ENCODE measurements around the gene KREMEN2. TPM values are rescaled to one million over a fixed set of nuclear protein-coding genes. Genes with fewer than 3 reads are reported as not detected.

KREMEN2 gene
- polyA plus RNA-seq, 1 donor = 0.66 TPM

DNA sequence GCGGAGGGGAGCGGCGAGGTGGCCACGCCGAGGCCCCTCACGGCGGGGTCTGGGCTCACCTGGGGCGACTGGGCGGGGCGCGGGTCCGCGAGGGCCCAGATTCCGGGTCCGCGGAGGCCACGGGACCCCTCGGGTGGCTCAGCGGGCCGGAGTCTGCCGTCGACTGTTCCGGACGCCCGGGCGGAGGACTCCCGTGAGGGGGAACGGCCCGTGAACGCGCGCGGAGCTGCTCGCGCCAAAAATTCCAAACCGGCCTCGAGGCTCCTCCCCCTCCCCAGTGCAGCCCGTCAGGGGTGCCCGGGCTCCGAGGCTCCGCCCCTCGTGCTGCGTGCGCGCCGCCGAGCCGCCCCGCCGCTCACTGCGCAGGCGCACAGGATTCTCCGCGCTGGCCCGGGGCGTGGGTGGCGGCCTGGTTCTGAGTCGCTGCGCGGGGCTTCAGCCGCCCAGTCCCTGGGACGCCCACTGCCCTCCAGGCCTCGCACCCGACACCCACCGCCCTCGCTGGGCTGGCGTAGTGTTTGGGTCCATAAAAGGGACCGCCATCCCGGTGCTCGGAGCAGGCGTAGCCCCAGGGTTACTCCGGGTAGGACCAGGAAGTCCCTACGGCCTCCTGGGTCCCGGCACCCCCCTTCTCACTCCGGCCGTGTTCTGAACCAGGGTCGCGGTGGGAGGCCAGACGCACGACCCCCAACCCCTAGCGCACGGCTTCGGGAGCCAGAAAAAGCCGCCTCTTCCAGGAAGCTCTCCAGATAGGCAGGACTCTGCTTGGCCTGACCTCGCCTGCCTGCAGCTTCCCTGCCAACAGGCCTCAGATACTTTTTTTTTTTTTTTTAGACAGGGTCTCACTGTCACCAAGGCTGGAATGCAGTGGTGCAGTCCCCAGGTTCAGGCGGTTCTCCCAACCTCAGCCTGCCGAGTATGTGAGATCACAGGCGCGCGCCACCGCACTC, 16.4 kb downstream of the KREMEN2 start, which contains the start of gene PKMYT1:
Gene PKMYT1, minus strand, starts transcription at position 220 of the 950 bp plus-strand sequence. CDS start 789 bp downstream, outside the sequence.
- WGBS (ENCODE audit: insufficient coverage, low lambda C conversion rate) = no CpG with 5 or more reads among the region's 91 CpGs
- no peaks in the 10 kb centered on the region for H3K27me3 ChIP-seq (ENCODE audit: control insufficient read depth, insufficient read depth, low read length)
- peaks cover 5% of the 10 kb centered on the region for H3K4me1 ChIP-seq (ENCODE audit: control insufficient read depth, insufficient read depth, low read length)
- peak; percentile 88 to 90 for DNase-seq
- H3K27ac ChIP-seq (ENCODE audit: low read length) = peak within 1 kb of the TSS; percentile 73
- H3K4me3 ChIP-seq (ENCODE audit: low read length) = peak within 1 kb of the TSS; percentile 96
- H3K9me3 ChIP-seq (ENCODE audit: control insufficient read depth, low read depth, low read length) = peaks cover 1% of the 10 kb centered on the region
- H3K36me3 ChIP-seq (ENCODE audit: control insufficient read depth, insufficient read depth, low read length) = no peaks in the 10 kb centered on the region

GRCh38 chr16:2981177-2981898, 17.3 kb downstream of the KREMEN2 start:
- H3K4me1 ChIP-seq (ENCODE audit: control insufficient read depth, insufficient read depth, low read length) = peaks cover 5% of the 10 kb centered on the region
- 0% methylated on average over 1 of the region's 33 CpGs for WGBS (ENCODE audit: insufficient coverage, low lambda C conversion rate)
- H3K9me3 ChIP-seq (ENCODE audit: control insufficient read depth, low read depth, low read length) = no peaks in the 10 kb centered on the region
- H3K36me3 ChIP-seq (ENCODE audit: control insufficient read depth, insufficient read depth, low read length) = no peaks in the 10 kb centered on the region
- H3K27me3 ChIP-seq (ENCODE audit: control insufficient read depth, insufficient read depth, low read length) = no peaks in the 10 kb centered on the region
- H3K4me3 ChIP-seq (ENCODE audit: low read length) = peak overlapping the region; percentile 96
- H3K27ac ChIP-seq (ENCODE audit: low read length) = no peak overlapping the region
- DNase-seq = peak in 1 of 2 donors; percentile 60

DNA sequence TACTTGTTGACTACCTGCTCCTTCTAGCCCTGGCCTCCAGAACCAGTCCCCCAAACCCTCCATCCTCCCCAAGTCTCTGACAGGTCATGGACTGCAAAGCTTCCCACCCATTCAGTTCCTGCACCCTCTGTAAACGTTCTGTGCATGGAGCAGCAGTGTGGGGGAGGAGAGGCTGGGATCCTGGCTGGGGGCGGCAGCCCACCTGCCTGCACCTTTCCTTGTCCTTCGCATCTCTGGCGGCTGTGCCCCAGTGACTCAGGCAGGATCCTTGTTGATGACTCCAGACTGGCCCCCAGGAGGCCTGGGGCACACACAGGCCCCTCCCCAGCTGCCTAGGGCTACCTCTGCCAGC, 17.8 kb downstream of the KREMEN2 start:
- no CpG with 5 or more reads among the region's 4 CpGs for WGBS (ENCODE audit: insufficient coverage, low lambda C conversion rate)
- Histone ChIP-seq H3K4me3 (ENCODE audit: low read length) (no peak overlapping the region), H3K36me3 (ENCODE audit: control insufficient read depth, insufficient read depth, low read length) (no peaks in the 10 kb centered on the region), H3K27ac (ENCODE audit: low read length) (no peak overlapping the region), H3K27me3 (ENCODE audit: control insufficient read depth, insufficient read depth, low read length) (no peaks in the 10 kb centered on the region), H3K9me3 (ENCODE audit: control insufficient read depth, low read depth, low read length) (no peaks in the 10 kb centered on the region), H3K4me1 (ENCODE audit: control insufficient read depth, insufficient read depth, low read length) (peaks cover 5% of the 10 kb centered on the region)
- DNase-seq = no peak

DNA sequence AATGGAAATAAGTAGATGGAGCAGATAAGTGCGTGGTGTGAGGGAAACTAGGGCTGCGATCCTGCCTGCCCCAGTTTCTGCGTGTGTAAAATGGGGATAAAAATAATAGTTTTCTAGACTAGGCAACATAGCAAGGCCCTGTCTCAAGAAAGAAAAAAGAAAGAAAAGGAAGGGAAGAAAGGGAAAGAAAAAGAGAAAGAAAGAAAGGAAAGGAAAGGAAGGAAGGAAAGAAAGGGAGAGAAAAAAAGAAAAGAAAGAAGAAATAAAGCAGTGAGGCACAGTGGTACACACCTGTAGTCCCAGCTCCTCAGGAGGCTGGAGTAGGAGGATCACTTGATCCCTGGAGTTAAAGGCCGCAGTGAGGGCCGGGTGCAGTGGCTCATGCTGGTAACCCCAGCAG, 18.3 kb downstream of the KREMEN2 start:
- H3K4me1 ChIP-seq (ENCODE audit: control insufficient read depth, insufficient read depth, low read length) = peaks cover 5% of the 10 kb centered on the region
- WGBS (ENCODE audit: insufficient coverage, low lambda C conversion rate) = 87% methylated on average over 3 of the region's 5 CpGs
- H3K27me3 ChIP-seq (ENCODE audit: control insufficient read depth, insufficient read depth, low read length) = no peaks in the 10 kb centered on the region
- H3K4me3 ChIP-seq (ENCODE audit: low read length) = no peak overlapping the region
- DNase-seq = no peak
- H3K36me3 ChIP-seq (ENCODE audit: control insufficient read depth, insufficient read depth, low read length) = no peaks in the 10 kb centered on the region
- no peak overlapping the region for H3K27ac ChIP-seq (ENCODE audit: low read length)
- H3K9me3 ChIP-seq (ENCODE audit: control insufficient read depth, low read depth, low read length) = no peaks in the 10 kb centered on the region

DNA sequence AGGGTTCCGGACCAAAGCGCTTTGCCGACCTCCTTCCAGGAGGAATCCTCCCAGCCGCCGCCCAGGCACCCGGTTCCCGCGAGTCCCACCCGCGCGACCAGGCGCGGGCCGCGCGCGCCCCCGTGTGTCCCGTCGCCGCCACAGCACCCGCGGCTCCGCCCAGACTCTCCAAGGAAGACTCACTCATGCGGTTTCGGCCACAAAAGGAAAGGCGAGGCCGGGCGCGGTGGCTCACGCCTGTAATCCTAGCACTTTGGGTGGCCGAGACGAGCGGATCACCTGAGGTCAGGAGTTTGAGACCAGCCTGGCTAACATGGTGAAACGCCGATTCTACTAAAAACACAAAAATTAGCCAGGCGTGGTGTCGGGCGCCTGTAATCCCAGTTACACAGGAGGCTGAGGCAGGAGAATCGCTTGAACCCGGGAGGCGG, 19.6 kb downstream of the KREMEN2 start:
- peaks cover 5% of the 10 kb centered on the region for H3K4me1 ChIP-seq (ENCODE audit: control insufficient read depth, insufficient read depth, low read length)
- DNase-seq = peak; percentile 67 to 75
- H3K27me3 ChIP-seq (ENCODE audit: control insufficient read depth, insufficient read depth, low read length) = no peaks in the 10 kb centered on the region
- no peaks in the 10 kb centered on the region for H3K36me3 ChIP-seq (ENCODE audit: control insufficient read depth, insufficient read depth, low read length)
- no peak overlapping the region for H3K27ac ChIP-seq (ENCODE audit: low read length)
- no CpG with 5 or more reads among the region's 42 CpGs for WGBS (ENCODE audit: insufficient coverage, low lambda C conversion rate)
- no peak overlapping the region for H3K4me3 ChIP-seq (ENCODE audit: low read length)
- H3K9me3 ChIP-seq (ENCODE audit: control insufficient read depth, low read depth, low read length) = no peaks in the 10 kb centered on the region

DNA sequence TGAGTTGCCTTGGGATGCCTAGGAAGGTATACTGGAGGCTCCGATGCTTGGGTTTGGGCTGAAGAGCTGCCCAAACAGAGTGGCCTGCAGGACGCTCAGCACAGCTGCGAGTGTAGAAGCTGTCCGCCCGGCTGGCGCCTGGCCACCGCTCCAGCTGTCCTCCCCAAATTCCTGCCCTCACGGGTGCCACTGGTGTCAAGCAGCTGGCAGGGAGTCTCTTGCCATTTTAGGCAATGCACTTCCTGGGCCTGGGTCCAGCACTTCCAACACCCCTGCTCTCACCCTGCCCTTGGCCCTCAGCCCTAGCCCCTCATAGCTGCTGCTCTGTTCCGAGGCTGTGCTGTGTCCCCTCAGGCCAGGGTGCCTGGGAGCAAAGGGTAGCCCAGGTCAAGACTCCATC, 21.4 kb downstream of the KREMEN2 start:
- no peaks in the 10 kb centered on the region for H3K9me3 ChIP-seq (ENCODE audit: control insufficient read depth, low read depth, low read length)
- peaks cover 5% of the 10 kb centered on the region for H3K4me1 ChIP-seq (ENCODE audit: control insufficient read depth, insufficient read depth, low read length)
- no CpG with 5 or more reads among the region's 9 CpGs for WGBS (ENCODE audit: insufficient coverage, low lambda C conversion rate)
- H3K27me3 ChIP-seq (ENCODE audit: control insufficient read depth, insufficient read depth, low read length) = no peaks in the 10 kb centered on the region
- H3K4me3 ChIP-seq (ENCODE audit: low read length) = no peak overlapping the region
- H3K36me3 ChIP-seq (ENCODE audit: control insufficient read depth, insufficient read depth, low read length) = no peaks in the 10 kb centered on the region
- no peak for DNase-seq
- H3K27ac ChIP-seq (ENCODE audit: low read length) = no peak overlapping the region

GRCh38 chr16:2985893-2986355, 21.8 kb downstream of the KREMEN2 start:
- WGBS (ENCODE audit: insufficient coverage, low lambda C conversion rate) = no CpG with 5 or more reads among the region's 15 CpGs
- no peak for DNase-seq

GRCh38 chr16:2986623-2987188, 22.6 kb downstream of the KREMEN2 start:
- Histone ChIP-seq H3K9me3 (ENCODE audit: control insufficient read depth, low read depth, low read length) (no peaks in the 10 kb centered on the region), H3K27ac (ENCODE audit: low read length) (no peak overlapping the region)
- no CpG with 5 or more reads among the region's 17 CpGs for WGBS (ENCODE audit: insufficient coverage, low lambda C conversion rate)

More at GRCh38 chr16:2985893-2986355, 21.8 kb downstream of the KREMEN2 start:
- H3K36me3 ChIP-seq (ENCODE audit: control insufficient read depth, insufficient read depth, low read length) = no peaks in the 10 kb centered on the region
- H3K27me3 ChIP-seq (ENCODE audit: control insufficient read depth, insufficient read depth, low read length) = no peaks in the 10 kb centered on the region
- peaks cover 3% of the 10 kb centered on the region for H3K4me1 ChIP-seq (ENCODE audit: control insufficient read depth, insufficient read depth, low read length)
- no peaks in the 10 kb centered on the region for H3K9me3 ChIP-seq (ENCODE audit: control insufficient read depth, low read depth, low read length)
- H3K4me3 ChIP-seq (ENCODE audit: low read length) = no peak overlapping the region
- no peak overlapping the region for H3K27ac ChIP-seq (ENCODE audit: low read length)

DNA sequence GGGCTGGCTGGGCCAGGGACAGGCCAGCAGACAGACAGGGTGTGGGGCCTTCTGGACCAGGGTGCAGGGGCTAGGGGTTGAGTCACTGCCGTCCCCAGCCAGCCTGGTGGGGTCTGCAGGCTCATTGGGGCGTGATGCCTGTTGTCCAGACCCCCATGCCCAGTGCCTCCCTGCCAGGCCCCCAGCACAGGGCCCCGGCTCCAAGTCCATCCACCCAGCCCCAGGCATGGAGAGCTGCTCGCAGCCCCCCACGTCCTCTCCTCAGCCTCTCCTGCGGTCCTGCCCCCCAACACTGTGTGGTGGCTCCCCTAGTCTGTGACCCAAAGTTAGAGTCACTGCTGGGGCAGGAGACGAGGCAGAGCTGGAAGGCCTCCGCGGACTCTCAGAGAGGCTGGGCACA, 23.2 kb downstream of the KREMEN2 start:
- DNase-seq = no peak
- Histone ChIP-seq H3K4me1 (ENCODE audit: control insufficient read depth, insufficient read depth, low read length) (no peaks in the 10 kb centered on the region), H3K4me3 (ENCODE audit: low read length) (no peak overlapping the region), H3K27ac (ENCODE audit: low read length) (no peak overlapping the region), H3K36me3 (ENCODE audit: control insufficient read depth, insufficient read depth, low read length) (no peaks in the 10 kb centered on the region), H3K27me3 (ENCODE audit: control insufficient read depth, insufficient read depth, low read length) (no peaks in the 10 kb centered on the region), H3K9me3 (ENCODE audit: control insufficient read depth, low read depth, low read length) (no peaks in the 10 kb centered on the region)
- no CpG with 5 or more reads among the region's 9 CpGs for WGBS (ENCODE audit: insufficient coverage, low lambda C conversion rate)

More at GRCh38 chr16:2986623-2987188, 22.6 kb downstream of the KREMEN2 start:
- Histone ChIP-seq H3K4me1 (ENCODE audit: control insufficient read depth, insufficient read depth, low read length) (no peaks in the 10 kb centered on the region), H3K4me3 (ENCODE audit: low read length) (no peak overlapping the region), H3K36me3 (ENCODE audit: control insufficient read depth, insufficient read depth, low read length) (no peaks in the 10 kb centered on the region), H3K27me3 (ENCODE audit: control insufficient read depth, insufficient read depth, low read length) (no peaks in the 10 kb centered on the region)
- DNase-seq = no peak

DNA sequence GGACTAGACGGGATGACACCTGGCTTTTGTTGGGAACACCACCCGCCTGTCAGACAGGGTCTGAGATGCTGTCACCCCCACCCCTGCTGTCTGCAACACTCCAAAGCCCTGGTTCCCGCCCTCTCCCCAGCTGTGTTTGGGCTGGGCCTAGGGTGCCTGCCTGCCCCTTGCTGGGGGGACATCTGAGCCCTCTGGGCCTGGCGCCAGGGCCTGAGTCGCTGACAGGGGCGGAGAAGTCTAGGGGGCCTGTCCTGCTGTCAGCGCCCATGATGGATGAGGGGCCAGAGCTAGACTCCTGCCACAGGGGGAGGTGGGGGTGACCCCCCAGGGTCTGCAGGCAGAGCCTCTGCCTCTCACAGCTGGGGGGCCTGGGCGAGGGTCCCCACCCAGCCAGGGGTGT, 23.8 kb downstream of the KREMEN2 start:
- no peak overlapping the region for H3K4me3 ChIP-seq (ENCODE audit: low read length)
- DNase-seq = no peak
- no CpG with 5 or more reads among the region's 8 CpGs for WGBS (ENCODE audit: insufficient coverage, low lambda C conversion rate)
- H3K27me3 ChIP-seq (ENCODE audit: control insufficient read depth, insufficient read depth, low read length) = no peaks in the 10 kb centered on the region
- no peaks in the 10 kb centered on the region for H3K9me3 ChIP-seq (ENCODE audit: control insufficient read depth, low read depth, low read length)
- H3K4me1 ChIP-seq (ENCODE audit: control insufficient read depth, insufficient read depth, low read length) = no peaks in the 10 kb centered on the region
- H3K36me3 ChIP-seq (ENCODE audit: control insufficient read depth, insufficient read depth, low read length) = no peaks in the 10 kb centered on the region
- no peak overlapping the region for H3K27ac ChIP-seq (ENCODE audit: low read length)

All from large intestine (tissue), 3 donors.